NCI-H1048 (cell line): Measurements from ENCODE around the gene STS.
"Not testable (repeated sequence)": the region's sequence is repeated elsewhere in the genome, so short reads cannot be mapped to it uniquely, and the experiment has no call there.

Experiments
- DNase-seq: peaks from one replicate; lab custom pipeline; 2025; lab: John Stamatoyannopoulos, UW

The STS gene

GRCh38 chrX:7143076-7143475, 4.4 kb upstream of the STS start:
- no peak for DNase-seq

- DNase-seq, result no peak
Observed at GRCh38 chrX:7143941-7144525, 3.5 kb upstream of the STS start.

DNA sequence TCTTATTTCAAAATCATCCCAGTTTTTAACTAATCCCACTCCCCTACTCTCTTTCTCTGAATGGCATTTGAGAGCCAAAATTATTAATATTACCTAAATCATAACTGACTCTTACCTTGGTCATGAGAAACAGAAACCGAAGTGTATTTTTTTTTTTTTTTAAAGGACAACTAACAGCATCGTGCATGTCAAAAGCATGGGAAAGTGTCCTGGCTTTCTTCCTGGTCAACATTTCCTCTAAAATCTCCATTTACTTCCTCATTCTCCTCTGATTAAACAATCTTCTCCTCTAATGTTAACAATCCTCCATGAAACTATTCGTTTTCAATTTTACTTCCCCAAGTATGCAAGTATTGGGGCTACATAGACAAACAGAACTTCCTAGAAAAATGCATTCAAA, 2.1 kb upstream of the STS start:
- no peak for DNase-seq

- no peak for DNase-seq
Observed at GRCh38 chrX:7146020-7146702, 1.4 kb upstream of the STS start.

DNA sequence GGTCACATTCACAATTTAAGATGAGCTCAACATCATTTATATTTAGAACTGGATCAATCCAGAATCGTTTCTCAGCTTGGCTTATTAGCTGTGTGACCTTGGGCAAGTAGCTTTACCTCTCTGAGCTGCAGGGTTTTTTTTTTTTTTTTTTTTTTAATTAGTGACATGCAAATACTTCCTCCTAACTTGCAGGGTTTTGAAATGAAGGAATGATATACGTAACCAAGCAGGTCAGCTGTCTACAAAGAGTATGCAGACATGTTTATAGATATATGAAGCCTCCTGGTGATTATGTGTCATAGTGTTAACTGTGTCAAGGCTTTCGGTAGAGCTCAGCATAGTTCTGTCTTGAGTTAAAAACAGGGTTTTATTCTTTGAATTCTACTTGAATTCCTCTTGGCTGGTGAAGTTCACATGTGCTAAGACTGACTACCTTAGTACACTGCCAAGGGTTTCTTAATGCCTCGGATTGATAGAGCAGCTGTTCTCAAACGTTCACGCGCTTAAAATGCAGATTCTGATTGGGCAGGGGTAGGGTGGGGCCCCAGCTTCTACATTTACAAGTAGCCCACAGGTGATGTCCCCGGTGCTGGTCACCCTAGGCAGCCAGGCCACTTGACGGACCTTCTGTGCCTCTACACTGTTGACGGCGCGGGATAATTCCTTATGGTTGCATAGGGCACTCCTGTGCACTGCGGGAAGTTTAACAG, 654 bp upstream of the STS start:
- no peak for DNase-seq

DNA sequence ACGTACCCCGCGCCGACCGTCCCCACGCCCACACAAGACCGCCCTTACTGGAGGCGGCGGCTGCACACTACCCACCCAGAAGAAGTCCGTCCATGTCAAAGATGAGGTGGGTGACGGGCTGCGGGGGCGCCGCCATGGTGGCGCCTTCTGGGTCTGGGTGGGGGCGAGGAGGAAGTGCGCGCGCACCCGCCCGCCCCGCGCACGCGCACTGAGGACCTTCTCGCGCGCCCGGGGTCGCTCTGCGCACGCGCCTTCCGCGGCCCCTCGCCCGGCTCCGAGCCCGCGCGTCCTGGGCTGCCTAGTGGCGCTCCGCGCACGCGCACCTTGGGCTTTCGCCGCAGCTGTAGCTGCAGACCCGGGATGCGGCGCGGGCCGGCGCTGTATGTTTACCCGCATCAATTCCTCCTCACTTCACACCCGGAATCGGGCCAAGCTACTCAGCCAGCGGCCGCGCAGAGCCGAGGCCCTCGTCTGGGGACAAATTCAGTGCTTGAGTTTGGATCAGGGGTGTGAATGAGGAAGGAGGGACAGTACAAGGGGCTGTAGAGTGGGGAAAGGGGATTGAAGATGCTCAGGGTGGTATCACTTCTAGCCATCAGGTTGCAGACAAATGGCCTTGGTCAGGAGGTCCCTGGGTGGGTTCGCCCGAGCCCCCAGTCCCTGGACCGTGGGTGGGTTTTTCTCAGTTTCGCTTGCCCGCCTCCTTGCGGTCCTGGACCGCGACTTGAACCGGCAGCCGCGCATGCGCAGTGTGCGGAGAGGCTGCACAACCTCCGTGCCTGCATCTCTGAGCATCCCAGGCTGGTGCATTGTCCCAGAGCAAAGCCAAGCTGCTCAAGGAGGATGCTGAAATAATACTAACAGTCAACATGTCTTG, 704 bp downstream of the STS start, which contains the start of gene PUDP:
Gene PUDP (minus strand): TSS at position 176 of the 877 bp plus-strand sequence. CDS start 40 bp downstream, at position 136.
- peak; percentile 83 for DNase-seq

- DNase-seq, result no peak
Observed at GRCh38 chrX:7149411-7149810, 1.9 kb downstream of the STS start.

GRCh38 chrX:7153231-7153630, 5.7 kb downstream of the STS start:
- no peak for DNase-seq

GRCh38 chrX:7154041-7154597, 6.6 kb downstream of the STS start:
- no peak for DNase-seq

DNA sequence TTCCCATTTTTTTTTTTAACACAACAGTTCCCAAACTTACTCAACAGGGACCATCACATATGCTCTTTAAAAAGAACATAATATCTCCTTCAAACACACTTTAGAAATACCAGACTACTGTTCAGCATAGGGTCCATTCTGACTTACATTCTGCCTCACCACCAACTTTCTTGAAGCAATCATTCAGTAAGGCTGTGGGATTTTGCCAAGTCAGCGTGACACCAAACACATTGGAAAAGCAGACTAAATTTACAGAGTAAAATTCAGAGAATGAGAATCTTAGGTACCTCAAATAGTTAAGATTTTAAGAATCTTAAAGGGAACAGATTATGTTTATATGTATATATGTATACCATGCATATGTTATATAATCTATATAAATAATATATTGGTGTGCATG, 7.7 kb downstream of the STS start:
- DNase-seq, result no peak

DNA sequence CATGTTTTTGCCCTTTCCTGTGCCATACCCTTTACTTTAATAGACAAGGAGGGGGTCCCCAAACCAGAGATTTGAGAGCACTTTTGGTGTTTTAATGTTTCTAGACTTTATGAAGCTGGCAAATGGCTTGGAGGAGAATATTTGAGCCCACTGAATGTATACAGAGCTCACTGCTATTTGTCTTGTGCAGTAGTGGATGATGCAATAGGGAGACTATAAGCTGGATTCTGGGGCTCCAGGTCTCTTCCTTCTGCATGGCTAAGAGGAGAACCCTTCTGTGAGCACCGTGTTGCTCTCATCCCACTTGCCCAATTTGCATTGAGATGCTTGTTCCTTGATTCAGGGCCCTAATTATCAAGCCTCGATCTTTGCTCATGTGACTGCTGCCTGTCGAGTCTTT, 9.4 kb downstream of the STS start:
- no peak for DNase-seq

DNA sequence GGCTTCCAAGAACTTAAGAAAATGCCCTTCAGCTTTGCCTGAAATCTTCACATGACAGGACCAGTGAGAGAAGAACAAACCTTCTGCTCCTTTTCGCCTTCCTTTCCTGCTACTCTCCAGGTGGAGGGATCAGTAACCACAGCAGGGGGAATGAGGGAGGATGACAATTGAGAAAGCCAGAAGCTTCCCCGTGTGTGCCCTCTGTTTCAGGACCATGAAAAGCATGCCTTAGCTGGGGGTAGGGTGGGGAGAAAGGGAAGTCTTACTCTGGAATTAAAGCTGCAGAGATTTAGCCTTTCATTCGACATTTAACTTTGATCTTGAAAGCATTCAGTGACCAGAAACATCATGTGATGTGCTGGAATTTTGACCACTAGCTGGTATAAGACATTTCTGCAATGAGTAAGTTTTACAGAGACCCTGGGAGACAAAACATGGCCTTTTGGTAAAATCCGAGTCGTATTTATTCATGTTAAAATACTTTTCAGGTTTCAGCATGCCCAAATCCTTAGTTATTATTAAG, 11.0 kb downstream of the STS start:
- DNase-seq, result no peak

DNA sequence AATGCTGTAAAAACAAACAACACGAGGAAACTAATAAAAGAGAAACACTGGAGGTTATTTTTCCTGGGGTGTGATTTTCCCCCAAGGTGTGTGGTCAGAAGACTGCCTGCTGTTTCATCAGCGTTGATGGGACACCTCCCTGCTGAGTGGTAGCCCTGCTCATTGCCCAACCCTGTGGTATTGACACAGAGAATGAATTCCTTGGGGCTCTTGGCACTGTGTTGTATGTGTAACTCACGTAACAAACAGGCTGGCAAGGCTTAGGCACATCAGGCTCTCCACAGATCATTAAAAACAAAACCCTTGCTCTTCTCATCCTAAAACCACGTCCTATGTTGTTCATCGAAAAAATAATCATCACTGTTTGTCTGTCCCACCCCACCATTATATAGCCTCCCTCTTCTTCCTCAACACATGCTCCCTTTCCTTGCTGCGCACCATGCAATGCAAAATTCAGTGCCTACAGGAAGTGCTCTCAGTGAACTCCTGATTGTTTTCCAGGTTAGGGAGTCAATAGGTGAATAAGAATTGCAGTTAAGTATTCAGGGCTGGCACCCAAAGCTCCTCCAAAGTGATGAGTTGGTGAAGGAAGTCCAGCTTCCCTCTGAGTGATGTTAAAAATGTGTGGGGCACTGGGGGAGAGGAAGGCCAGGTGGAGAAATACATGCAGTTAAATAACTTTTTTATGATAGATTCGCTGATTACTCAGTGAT, 11.8 kb downstream of the STS start:
- no peak for DNase-seq

DNA sequence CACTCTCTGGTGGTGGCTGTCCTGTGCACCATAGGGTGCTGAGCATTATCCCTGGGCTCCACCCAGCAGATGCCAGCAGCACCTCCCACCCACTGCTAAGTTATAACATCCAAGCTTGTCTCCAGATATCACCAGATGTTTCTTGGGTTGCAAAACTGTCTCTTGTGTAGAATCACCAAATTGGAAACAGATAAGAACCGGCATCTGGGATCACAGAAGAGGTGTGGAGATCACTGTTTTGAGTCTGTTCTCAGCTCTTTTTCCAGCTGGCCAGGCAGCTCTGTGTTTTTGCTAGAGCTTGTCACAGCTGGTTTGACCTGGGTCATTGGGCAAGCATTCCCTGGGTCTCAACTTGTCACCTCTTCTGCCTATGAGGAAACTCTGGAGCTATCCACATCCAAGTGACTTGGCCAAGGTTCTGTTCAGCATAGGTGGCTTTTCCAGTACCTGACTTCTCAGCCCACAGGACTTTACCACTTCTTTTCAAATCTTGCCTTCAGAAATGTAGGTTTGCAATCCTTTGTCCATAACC, 15.7 kb downstream of the STS start:
- DNase-seq, result no peak

DNA sequence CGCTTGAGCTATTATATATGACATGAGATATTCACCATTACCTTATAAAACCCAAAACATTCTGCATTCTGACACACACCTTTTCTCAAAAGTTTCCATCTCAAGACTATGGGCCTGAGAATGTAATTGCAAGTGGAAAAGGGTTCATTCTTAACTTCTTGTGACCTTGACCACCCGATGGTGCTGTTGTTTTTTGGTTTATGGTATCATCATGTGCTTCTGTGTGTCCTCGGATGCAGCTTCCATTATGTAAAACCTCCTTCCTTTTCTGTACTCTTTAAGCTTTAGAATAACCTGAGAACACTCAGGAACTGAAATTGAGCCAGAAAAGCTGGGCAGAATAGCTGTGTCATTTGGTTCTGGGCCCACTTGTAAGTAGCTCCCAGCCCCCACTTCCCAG, 16.7 kb downstream of the STS start:
- DNase-seq, result no peak

DNA sequence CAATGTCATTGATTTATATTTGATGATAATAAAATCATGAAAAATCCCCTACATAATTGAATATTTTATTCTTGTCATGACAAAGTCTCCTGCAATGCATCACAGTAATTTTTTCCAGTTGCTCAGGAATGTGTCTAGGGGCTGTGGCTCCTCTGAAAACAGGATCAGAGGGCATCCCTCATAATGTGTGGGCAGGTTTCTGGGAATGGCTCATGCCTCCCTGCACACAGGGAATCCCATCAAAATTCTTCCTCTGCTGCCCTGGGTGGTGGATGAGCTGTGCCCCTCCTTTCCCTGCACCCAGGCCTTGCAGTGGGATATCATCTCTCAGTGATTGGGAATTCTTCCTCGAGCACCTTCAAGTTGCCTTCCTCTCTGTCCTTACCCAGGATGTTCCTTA, 20.9 kb downstream of the STS start:
- no peak for DNase-seq

DNA sequence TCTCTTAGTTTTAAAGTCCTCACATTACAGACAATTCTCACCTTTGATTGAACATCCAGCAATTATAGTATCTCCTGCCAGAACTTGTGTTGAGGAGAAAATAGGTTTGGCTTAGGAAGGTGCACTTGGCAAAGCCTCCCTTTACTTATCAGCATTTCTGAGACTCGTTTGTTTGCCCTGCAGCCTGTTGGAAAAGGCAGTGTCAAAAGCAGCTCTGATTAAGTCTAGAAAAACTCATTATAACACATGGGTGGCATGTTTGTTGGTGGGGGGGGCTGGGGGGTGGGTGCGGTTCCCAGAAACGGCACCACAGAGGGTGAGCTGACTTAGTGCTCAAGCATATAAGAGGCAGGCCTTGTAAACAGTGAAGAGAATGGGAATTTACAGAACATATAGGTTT, 22.1 kb downstream of the STS start:
- no peak for DNase-seq

- DNase-seq, result no peak
Observed at GRCh38 chrX:7170898-7171297, 23.4 kb downstream of the STS start.

- DNase-seq, result not testable (repeated sequence)
Observed at GRCh38 chrX:7178859-7179258, 31.3 kb downstream of the STS start.

GRCh38 chrX:7179446-7179845, 31.9 kb downstream of the STS start:
- no peak for DNase-seq

DNA sequence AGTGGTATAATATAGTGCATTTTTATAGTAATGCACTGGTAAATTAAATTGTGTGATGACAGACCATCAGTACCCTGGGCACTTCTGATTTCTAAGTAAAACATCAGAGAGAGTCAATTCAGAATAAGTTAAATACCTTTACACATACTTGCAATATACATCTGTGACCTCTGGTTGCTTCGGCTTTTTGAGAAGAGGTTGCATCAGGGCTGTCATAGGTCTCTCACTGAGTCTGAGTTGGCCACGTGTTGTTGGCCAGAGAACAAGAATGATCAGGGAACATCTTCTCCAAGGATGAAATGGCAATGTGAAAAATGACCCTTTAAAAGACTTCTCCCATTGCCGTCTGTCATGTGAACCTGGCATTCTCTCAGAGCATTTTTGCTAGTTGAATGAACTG, 37.3 kb downstream of the STS start:
- no peak for DNase-seq
